A549 (cell line): ENCODE data around the gene ERICH2. TPM values are rescaled to one million over a fixed set of nuclear protein-coding genes. Genes with fewer than 3 reads are reported as not detected.
A peak's percentile ranks its signal among the peaks of the same experiment; 100 is the strongest.

Experiments used
- ATAC-seq, 2 experiments: fragments of 200-7000 bp in 1 of 2; fragments of >200 bp in 1 of 2; cut with Nextera tagmentation in 1 of 2; cut with Tn5 transposase in 1 of 2; 3 replicates each; pipeline versions ENCODE4 v1.8.0 to v1.9.1; 2018 to 2020; ENCODE audit warnings: mild to moderate bottlenecking in 1 of 2, moderate library complexity in 1 of 2
- CTCF ChIA-PET: fragments of 300-600 bp; sonication (Branson Sonifier 250); formaldehyde crosslinking; extraction: SDS; loops from one replicate; lab custom pipeline; 2021; ENCODE audit warnings: antibody characterized with exemption, inconsistent platforms; lab: Yijun Ruan, JAX
- POLR2A ChIA-PET: fragments of 350-600 bp; formaldehyde crosslinking; extraction: SDS; loops from one replicate; lab custom pipeline; 2021; ENCODE audit warnings: antibody characterized with exemption, inconsistent platforms; lab: Yijun Ruan, JAX
- DNase-seq, 2 experiments: peaks; one replicate each; pipeline versions ENCODE4 v3.0.0 to v3.0.0-alpha.2; 2011 to 2016; ENCODE audit warnings: low read depth in 1 of 2, low spot score in 1 of 2
- FAIRE-seq: peaks from 2 replicates; lab custom pipeline; 2011; peaks lifted over from hg19 to GRCh38; lab: Jason Lieb, UNC
- H3K27ac ChIP-seq, 2 experiments: fragments of >200 bp; sonication (Bioruptor Twin); formaldehyde crosslinking; 3 replicates each; pipeline ENCODE4 v1.5.1; 2016 to 2017
- H3K4me1 ChIP-seq: fragments of >200 bp; sonication (Bioruptor Twin); formaldehyde crosslinking; 3 replicates; pipeline ENCODE4 v1.6.1; 2016
- H3K4me2 ChIP-seq: fragments of >200 bp; sonication (Bioruptor Twin); formaldehyde crosslinking; 3 replicates; pipeline ENCODE4 v1.6.1; 2016
- H3K4me3 ChIP-seq: fragments of >200 bp; sonication (Bioruptor Twin); formaldehyde crosslinking; 3 replicates; pipeline ENCODE4 v1.5.1; 2016
- H3K9me3 ChIP-seq: fragments of >200 bp; sonication (Bioruptor Twin); formaldehyde crosslinking; 3 replicates; pipeline ENCODE4 v1.6.1; 2016
- BHLHE40 ChIP-seq: IDR thresholded peaks from 2 replicates; pipeline ENCODE4 v1.6.1; 2012; ENCODE audit warnings: low read depth, low read length, inconsistent platforms
- CEBPB ChIP-seq, 2 experiments: fragments of >200 bp in 1 of 2; sonication (Bioruptor Twin) in 1 of 2; formaldehyde crosslinking in 1 of 2; IDR thresholded peaks; 2 replicates each; pipeline ENCODE4 v1.6.1; 2012 to 2016
- CHD4 ChIP-seq: fragments of 200-600 bp; sonication (generic); IDR thresholded peaks from 2 replicates; pipeline ENCODE4 v1.6.1; 2016; ENCODE audit warnings: antibody characterized with exemption, mild to moderate bottlenecking, borderline replicate concordance
- E2F6 ChIP-seq: IDR thresholded peaks from 2 replicates; pipeline ENCODE4 v1.6.1; 2012; ENCODE audit warnings: low read depth, borderline replicate concordance
- GATA3 ChIP-seq: IDR thresholded peaks from 2 replicates; pipeline ENCODE4 v1.6.1; 2012; ENCODE audit warnings: borderline replicate concordance
- HOXB13 ChIP-seq: fragments of 250-450 bp; sonication (Bioruptor Pico); IDR thresholded peaks from 2 replicates; pipeline ENCODE4 v1.5.0; 2020; ENCODE audit warnings: low read depth, mild to moderate bottlenecking, moderate library complexity
- JUN ChIP-seq, 2 experiments: fragments of >200 bp; sonication (Bioruptor Twin); formaldehyde crosslinking; IDR thresholded peaks; 2 replicates in 1 of 2; 3 replicates in 1 of 2; pipeline ENCODE4 v1.6.1; 2016 to 2017
- KDM1A ChIP-seq: fragments of 200-600 bp; sonication (generic); IDR thresholded peaks from 2 replicates; pipeline ENCODE4 v1.6.1; 2016; ENCODE audit warnings: low read depth, mild to moderate bottlenecking
- MAFK ChIP-seq: fragments of 450-650 bp; IDR thresholded peaks from 2 replicates; pipeline ENCODE4 v1.6.1; 2014; ENCODE audit not compliant: partially characterized antibody
- MAX ChIP-seq: IDR thresholded peaks from 2 replicates; pipeline ENCODE4 v1.6.1; 2012
- RAD21 ChIP-seq, 2 experiments: fragments of >200 bp in 1 of 2; sonication (Bioruptor Twin) in 1 of 2; formaldehyde crosslinking in 1 of 2; IDR thresholded peaks in 1 of 2; conservative IDR thresholded peaks in 1 of 2; 2 replicates in 1 of 2; 3 replicates in 1 of 2; pipeline ENCODE4 v1.6.1; 2012 to 2018; ENCODE audit warnings: inconsistent platforms in 1 of 2
- RNF2 ChIP-seq: fragments of 200-600 bp; sonication (generic); IDR thresholded peaks from 2 replicates; pipeline ENCODE4 v1.6.1; 2016; ENCODE audit warnings: low read depth, mild to moderate bottlenecking, antibody characterized with exemption, moderate library complexity, borderline replicate concordance
- ZFP36 ChIP-seq: fragments of 450-650 bp; IDR thresholded peaks from 2 replicates; pipeline ENCODE4 v1.6.1; 2014; ENCODE audit warnings: borderline replicate concordance; ENCODE audit not compliant: partially characterized antibody
- WGBS: methylation state at CpG from one replicate; pipeline ENCODE4 v1.1.6; 2017; ENCODE audit errors: missing lambda C conversion rate; 5-methylcytosine and 5-hydroxymethylcytosine counted together
- polyA plus RNA-seq, 4 experiments: library from polyadenylated mRNA; depleted of rRNA in 3 of 4; stranded (reverse); fragments of >200 nt; fragmentation: RNase III in 1 of 4; extraction: RNeasy Plus Mini Kit Qiagen cat#74134 plus additional on column Dnase treatment in 1 of 4; gene quantifications; 2 replicates in 3 of 4; 3 replicates in 1 of 4; pipeline ENCODE4 v1.2.3, GENCODE V29; 2011 to 2017
- TF ChIP-seq, protein P1 (sequence below): fragments of 450-650 bp; IDR thresholded peaks from 2 replicates; pipeline ENCODE4 v1.6.1; 2014; ENCODE audit warnings: antibody characterized with exemption
- TF ChIP-seq, protein P2 (sequence below): fragments of 200-600 bp; sonication (generic); IDR thresholded peaks from 2 replicates; pipeline ENCODE4 v1.6.1; 2016; ENCODE audit warnings: antibody characterized with exemption, mild to moderate bottlenecking, moderate library complexity

ERICH2 gene
- polyA plus RNA-seq, 2 of the 4 experiments (the other 2 are of a cell fraction) = not detected

GRCh38 chr2:170770606-170771420 is 635 bp downstream of the ERICH2 start:
- ATAC-seq = peak; percentile 92 to 96

GRCh38 chr2:170771421-170771937 is 1.3 kb downstream of the ERICH2 start:
- POLR2A ChIA-PET = no interaction called here
- Histone ChIP-seq H3K9me3 (no peaks in the 10 kb centered on the region), H3K4me3 (peak overlapping the region; percentile 62), H3K27ac (peak overlapping the region; percentile 46 to 76; a peak in 4 of 6 replicates), H3K4me2 (peak overlapping the region; percentile 99), H3K4me1 (0 out of 3 replicates have a peak, but pooled peaks cover 4% of the 10 kb centered on the region)
- ATAC-seq (no peak), DNase-seq (peak; percentile 14 to 17)
- 7% methylated on average over 15 of the region's 15 CpGs for WGBS
- TF ChIP-seq GATA3 (no peak), ZFP36 (no peak), MAX (no peak), RAD21 (conservative IDR thresholded peaks at IDR 0.05 in 1 of 2, IDR thresholded peaks at IDR 0.05 in 1 of 2) (no peak), MAFK (no peak), CHD4 (no peak), RNF2 (no peak; the same call in 1 of the 2 replicates), CEBPB (IDR thresholded peaks at IDR 0.05) (no peak), HOXB13 (no peak)
- TF ChIP-seq, protein P1, sequence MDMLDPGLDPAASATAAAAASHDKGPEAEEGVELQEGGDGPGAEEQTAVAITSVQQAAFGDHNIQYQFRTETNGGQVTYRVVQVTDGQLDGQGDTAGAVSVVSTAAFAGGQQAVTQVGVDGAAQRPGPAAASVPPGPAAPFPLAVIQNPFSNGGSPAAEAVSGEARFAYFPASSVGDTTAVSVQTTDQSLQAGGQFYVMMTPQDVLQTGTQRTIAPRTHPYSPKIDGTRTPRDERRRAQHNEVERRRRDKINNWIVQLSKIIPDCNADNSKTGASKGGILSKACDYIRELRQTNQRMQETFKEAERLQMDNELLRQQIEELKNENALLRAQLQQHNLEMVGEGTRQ = no peak
- TF ChIP-seq, all 56 proteins: peak for 0
- CTCF ChIA-PET = interaction anchor here (1.0 to 1.3 kb wide), 2 partner anchors 9 to 41 kb away, joined by 3 read pairs; no protein-coding TSS in a partner anchor
- no peak for FAIRE-seq

More at GRCh38 chr2:170770606-170771420, 635 bp downstream of the ERICH2 start:
- ChIA-PET POLR2A (no interaction called here), CTCF (interaction anchor here (0.6 to 1.1 kb wide), 3 partner anchors 41 to 158 kb away, joined by 3 to 4 read pairs (median 3); partner anchors contain the start of gene GORASP2)
- no peaks in the 10 kb centered on the region for H3K9me3 ChIP-seq
- FAIRE-seq (no peak), DNase-seq (peak; percentile 55 to 79)
- 0 out of 2 replicates have a peak, but pooled peaks have one; percentile 31 for TF ChIP-seq E2F6
- peak; percentile 25 for TF ChIP-seq MAX
- TF ChIP-seq JUN (IDR thresholded peaks at IDR 0.05) = 0 out of 5 replicates have a peak, but pooled peaks of 1 of the 2 experiments have one; percentile 37
- TF ChIP-seq, protein P2, sequence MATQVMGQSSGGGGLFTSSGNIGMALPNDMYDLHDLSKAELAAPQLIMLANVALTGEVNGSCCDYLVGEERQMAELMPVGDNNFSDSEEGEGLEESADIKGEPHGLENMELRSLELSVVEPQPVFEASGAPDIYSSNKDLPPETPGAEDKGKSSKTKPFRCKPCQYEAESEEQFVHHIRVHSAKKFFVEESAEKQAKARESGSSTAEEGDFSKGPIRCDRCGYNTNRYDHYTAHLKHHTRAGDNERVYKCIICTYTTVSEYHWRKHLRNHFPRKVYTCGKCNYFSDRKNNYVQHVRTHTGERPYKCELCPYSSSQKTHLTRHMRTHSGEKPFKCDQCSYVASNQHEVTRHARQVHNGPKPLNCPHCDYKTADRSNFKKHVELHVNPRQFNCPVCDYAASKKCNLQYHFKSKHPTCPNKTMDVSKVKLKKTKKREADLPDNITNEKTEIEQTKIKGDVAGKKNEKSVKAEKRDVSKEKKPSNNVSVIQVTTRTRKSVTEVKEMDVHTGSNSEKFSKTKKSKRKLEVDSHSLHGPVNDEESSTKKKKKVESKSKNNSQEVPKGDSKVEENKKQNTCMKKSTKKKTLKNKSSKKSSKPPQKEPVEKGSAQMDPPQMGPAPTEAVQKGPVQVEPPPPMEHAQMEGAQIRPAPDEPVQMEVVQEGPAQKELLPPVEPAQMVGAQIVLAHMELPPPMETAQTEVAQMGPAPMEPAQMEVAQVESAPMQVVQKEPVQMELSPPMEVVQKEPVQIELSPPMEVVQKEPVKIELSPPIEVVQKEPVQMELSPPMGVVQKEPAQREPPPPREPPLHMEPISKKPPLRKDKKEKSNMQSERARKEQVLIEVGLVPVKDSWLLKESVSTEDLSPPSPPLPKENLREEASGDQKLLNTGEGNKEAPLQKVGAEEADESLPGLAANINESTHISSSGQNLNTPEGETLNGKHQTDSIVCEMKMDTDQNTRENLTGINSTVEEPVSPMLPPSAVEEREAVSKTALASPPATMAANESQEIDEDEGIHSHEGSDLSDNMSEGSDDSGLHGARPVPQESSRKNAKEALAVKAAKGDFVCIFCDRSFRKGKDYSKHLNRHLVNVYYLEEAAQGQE = no peak
- TF ChIP-seq RNF2 = peak; percentile 83; the same call in 1 of the 2 replicates
- no peak for TF ChIP-seq KDM1A
- TF ChIP-seq BHLHE40 = no peak
- peak overlapping the region; percentile 62 for H3K4me3 ChIP-seq
- peak overlapping the region; percentile 99 for H3K4me2 ChIP-seq
- 0 out of 3 replicates have a peak, but pooled peaks cover 4% of the 10 kb centered on the region for H3K4me1 ChIP-seq
- H3K27ac ChIP-seq = peak overlapping the region; percentile 57 to 76
- 0% methylated on average over 3 of the region's 82 CpGs for WGBS
